OCI-M2 (cell line): Measurements from ENCODE around the gene NLGN2.

Experiments
- DNase-seq: peaks from one replicate; lab custom pipeline; 2025; ENCODE audit not compliant: unreplicated experiment; lab: John Stamatoyannopoulos, UW

The NLGN2 gene

DNA sequence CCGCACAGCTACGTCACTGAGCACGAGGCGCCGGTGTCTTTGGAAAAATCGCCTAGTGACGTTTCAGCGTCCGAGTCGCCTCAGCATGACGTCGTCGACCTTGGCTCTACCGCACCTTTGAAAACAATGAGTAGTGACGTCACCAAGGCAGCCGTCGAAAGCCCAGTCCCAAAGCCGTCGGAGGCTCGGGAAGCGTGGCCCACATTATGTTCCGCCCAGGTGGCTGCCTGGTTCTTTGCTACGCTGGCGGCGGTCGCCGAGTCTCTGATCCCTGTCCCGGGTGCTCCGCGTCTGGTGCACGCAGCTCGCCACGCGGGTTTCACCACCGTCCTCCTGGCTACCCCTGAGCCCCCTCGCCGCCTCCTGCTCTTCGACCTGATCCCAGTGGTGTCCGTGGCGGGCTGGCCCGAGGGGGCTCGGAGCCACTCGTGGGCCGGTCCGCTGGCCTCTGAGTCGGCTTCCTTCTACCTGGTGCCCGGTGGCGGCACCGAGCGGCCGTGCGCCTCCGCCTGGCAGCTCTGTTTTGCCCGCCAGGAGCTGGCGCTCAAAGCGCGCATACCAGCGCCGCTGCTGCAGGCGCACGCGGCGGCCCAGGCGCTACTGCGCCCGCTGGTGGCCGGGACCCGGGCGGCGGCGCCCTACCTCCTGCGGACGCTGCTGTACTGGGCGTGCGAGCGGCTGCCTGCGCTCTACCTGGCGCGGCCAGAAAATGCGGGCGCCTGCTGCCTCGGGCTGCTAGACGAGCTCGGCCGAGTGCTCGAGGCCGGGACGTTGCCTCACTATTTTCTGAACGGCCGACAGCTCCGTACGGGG lies 29.1 kb downstream of the NLGN2 start:
- no peak for DNase-seq

GRCh38 chr17:7437369-7437863 lies 29.8 kb downstream of the NLGN2 start:
- no peak for DNase-seq

DNA sequence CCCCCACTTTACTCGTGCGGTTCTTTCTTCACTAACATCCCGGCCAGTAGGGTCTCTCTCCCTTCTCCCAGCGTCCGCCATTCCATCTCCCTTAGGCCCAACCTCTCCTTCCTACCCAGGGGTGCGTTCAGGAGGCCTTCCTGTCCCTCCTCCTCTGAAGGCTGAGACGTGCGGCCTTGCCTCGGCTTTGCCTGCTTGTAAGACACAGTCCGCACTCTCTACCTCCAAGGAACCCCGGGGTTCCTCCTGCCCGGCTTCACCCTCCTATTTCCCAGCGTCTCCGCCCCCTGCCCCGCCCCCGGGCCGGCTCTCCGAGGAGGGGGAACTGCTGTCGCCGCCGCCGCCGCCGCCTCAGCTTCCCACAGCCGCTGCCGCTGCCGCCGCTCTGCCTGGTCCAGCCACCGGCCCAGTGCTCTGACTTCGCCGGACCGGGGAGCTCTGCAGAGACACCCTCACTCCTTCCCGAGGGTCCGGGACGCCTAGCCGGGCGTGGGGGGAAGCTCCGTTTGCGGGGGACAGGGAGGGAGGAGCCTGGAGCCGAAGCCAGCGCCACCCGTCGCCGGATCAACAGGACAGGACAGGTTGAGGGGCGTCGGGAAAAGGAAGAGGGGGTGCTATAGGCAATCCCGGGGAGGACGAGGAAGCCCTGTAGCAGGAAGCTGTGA lies 30.4 kb downstream of the NLGN2 start:
- DNase-seq, result no peak

- no peak for DNase-seq
These were observed 31.2 kb downstream of the NLGN2 start for GRCh38 chr17:7438656-7439460.

- DNase-seq, result no peak
These were observed 31.9 kb downstream of the NLGN2 start, which contains the start of gene FGF11 for GRCh38 chr17:7439462-7440112. Gene FGF11, plus strand, starts transcription at chr17:7439512. Its CDS starts 109 bp downstream, at chr17:7439621.

DNA sequence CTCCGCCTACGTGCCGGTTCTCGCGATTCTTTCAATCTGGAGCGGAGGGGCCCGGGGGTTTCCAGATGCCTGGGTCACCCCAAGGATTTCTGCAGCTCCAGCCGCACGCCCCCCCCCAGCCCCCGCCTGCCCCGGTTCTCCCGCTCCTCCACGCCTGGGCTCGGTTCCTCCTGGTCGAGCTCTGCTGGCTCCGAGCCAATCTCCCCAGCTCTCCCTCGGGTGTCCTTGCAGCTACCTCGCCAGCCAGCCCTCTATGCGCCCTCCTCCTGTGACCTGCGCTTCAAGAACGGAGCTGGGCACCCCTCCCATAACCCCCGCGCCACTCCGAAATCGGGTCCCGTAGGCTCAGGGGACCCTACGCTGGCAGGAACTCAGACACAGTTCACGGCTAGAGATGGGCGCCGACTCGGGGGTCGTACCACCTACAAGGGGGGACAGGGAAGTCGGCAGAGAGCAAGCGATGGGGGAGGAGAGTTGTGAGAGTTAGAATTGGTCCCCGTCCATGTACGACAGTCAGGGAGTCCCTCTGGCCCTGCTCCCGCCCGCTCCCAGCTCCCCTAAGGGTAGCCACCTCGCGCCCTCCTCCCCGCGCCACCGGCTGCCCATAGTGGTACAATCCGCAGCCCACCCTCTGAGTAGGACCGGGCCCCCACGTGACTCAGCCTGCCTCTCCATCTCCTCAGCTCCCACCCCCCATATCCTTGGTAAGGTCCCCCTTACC lies 32.6 kb downstream of the NLGN2 start:
- DNase-seq, result no peak

- DNase-seq, result no peak
These were observed 33.2 kb downstream of the NLGN2 start for GRCh38 chr17:7440834-7441195.

DNA sequence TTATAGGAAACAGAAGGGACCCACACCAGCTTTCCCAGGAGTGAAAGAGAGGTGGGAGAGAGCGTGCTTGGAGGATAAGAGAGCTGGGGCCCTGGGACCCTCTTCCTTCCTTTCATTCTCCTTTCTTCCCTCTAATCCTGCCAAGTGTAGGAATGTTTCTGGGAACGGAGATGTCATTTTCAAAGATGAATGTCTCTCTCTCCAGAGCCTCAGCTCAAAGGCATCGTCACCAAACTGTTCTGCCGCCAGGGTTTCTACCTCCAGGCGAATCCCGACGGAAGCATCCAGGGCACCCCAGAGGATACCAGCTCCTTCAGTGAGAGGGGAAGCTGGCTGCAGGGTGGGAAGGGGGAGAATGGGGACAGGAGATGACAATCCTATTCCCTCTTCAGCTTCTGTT lies 33.6 kb downstream of the NLGN2 start:
- no peak for DNase-seq

GRCh38 chr17:7442142-7442541 lies 34.5 kb downstream of the NLGN2 start:
- DNase-seq, result no peak

DNA sequence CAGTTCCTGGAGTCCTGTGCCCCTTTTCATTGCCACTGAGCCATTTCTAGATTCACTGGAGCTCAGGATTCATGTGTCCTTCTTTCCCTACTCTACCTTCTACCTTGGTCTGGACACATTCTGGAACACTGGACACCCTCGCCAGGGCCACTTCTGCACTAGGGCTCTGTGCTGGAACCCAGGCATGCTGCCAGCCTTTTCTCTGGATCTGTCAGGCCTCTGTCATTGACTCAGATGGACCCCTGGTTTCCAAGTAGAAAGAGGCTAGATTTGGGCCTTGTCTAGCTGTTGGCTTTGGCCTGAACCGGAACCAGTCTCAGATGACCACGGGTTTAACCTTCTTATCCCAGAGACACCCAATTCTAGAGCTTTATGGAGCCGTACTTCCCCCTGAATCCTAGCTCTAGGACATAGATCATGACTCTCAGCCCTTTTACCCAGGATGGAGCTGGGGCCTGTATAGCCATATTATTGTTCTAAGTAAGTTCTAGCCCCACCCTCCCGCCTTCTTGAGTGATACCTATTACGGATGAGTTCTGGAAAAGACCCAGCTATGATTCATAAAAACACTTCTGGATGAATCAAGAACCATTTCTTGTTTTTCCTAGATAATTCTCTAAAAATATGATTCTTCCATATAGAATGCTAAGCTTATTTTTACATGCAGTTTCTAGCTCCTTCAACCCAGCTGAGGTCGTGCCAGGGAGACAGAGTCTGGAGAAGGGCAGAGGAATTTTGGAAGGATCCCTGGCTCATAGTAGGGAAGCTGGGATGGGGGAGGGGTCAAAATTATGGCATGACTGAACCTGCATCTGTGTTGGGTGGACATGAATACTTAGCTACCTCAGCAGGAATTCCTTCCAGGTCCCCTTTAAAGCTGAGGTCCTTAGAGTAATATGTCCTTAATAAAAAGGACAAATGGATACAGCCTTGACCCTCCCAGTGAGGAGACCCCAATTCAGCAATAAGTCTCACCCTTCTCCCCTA lies 36.1 kb downstream of the NLGN2 start:
- DNase-seq, result no peak

DNA sequence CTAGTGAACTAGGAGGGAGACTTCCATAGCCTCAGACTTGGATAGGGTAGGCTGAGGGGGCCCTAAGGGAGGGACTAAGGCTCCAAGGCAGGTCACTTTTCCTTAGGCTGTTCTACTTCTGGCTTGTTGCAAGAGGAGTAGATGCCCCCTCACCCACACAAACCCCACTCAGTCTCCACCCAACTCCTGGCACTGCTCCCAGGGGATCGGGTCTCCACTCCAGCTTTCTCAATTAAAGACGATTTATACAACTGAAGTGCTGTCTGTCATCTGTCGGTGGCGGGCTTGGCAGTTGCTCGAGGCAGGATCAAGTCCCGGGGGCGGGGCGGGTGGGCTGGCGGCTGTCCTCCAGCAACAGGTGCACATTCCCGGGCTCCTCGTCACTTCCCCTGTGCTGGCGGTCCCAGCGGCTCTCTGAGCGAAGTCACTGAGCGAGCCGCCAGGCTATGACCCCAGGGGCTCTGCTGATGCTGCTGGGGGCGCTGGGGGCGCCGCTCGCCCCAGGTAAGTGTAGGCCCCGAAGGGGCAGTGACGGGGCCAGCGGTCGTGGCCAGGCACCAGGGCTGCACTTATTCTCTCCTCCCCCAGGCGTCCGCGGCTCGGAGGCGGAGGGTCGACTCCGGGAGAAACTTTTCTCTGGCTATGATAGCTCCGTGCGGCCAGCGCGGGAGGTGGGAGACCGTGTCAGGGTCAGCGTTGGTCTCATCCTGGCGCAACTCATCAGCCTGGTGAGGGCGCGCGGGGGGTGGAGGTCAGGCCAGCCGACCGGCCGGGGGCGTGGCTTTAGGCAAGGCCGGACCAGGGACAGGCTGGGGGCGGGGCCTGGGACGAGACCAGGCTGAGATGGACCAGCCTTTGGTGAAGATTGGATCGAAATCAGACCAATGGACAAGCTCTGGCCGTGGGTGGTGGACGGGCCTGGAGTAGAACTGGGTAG lies 37.3 kb downstream of the NLGN2 start, which contains the start of gene CHRNB1:
Gene CHRNB1 (plus strand): TSS at position 380 of the 937 bp plus-strand sequence. CDS start 67 bp downstream, at position 447.
- no peak for DNase-seq

DNA sequence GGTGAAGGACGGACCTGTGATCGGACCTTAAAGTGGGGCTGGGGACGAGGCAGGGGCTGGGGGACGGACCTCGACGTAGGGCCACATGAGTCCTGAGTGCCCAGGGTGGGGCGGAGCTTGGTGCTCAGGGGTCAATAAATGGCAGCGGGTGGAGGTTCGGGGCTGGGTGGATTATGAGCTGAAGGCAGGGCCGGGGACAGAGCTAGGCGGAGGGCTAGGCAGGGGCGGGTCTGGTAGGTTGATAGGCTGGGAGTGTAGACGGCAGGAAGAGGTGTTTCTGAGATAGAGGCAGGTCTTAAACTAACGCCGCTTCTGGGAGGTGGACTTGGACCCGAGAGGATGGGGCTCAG lies 37.9 kb downstream of the NLGN2 start:
- DNase-seq, result no peak

GRCh38 chr17:7448461-7448860 lies 40.8 kb downstream of the NLGN2 start:
- DNase-seq, result no peak

- DNase-seq, result no peak
These were observed 52.4 kb downstream of the NLGN2 start for GRCh38 chr17:7459961-7460545.

- DNase-seq, result no peak
These were observed 53.4 kb downstream of the NLGN2 start for GRCh38 chr17:7460850-7461660.

- DNase-seq, result no peak
These were observed 55.1 kb downstream of the NLGN2 start for GRCh38 chr17:7462474-7463371.
